SK-N-MC (cell line): ENCODE measurements around the gene TAS1R3.
"Not testable (repeated sequence)": the region's sequence is repeated elsewhere in the genome, so short reads cannot be mapped to it uniquely, and the experiment has no call there.

Experiments
- DNase-seq: peaks from one replicate; pipeline ENCODE4 v3.0.0-alpha.2; 2011; ENCODE audit warnings: low read depth, low spot score
- H3K27ac ChIP-seq: fragments of 200-600 bp; sonication (generic); 2 replicates; pipeline ENCODE4 v1.5.1; 2016; ENCODE audit warnings: mixed run types
- H3K36me3 ChIP-seq: fragments of 200-600 bp; sonication (generic); 2 replicates; pipeline ENCODE4 v1.6.1; 2017; ENCODE audit warnings: antibody characterized with exemption, low read length, mixed read lengths; ENCODE audit not compliant: insufficient read depth
- H3K4me3 ChIP-seq: fragments of 200-600 bp; sonication (generic); 2 replicates; pipeline ENCODE4 v1.5.1; 2016
- H3K9ac ChIP-seq: fragments of 200-600 bp; sonication (generic); 2 replicates; pipeline ENCODE4 v1.8.0; 2017; ENCODE audit warnings: mixed run types, mixed read lengths; ENCODE audit not compliant: insufficient read length
- H3K9me3 ChIP-seq: fragments of 200-600 bp; sonication (generic); 2 replicates; pipeline ENCODE4 v1.6.1; 2017; ENCODE audit warnings: low read depth, mild to moderate bottlenecking, antibody characterized with exemption, low read length, moderate library complexity, mixed read lengths
- EZH2 ChIP-seq: fragments of 200-600 bp; sonication (generic); IDR thresholded peaks from one replicate; pipeline ENCODE4 v1.6.1; 2017; ENCODE audit warnings: antibody characterized with exemption
- FOXP2 ChIP-seq: optimal IDR thresholded peaks from 2 replicates; pipeline ENCODE3; 2011; ENCODE audit warnings: mild to moderate bottlenecking, moderate library complexity; ENCODE audit not compliant: insufficient read depth; ENCODE audit errors: extremely low read length, control extremely low read depth
- POLR2AphosphoS5 ChIP-seq: IDR thresholded peaks from 2 replicates; pipeline ENCODE4 v1.6.1; 2012; ENCODE audit warnings: mild to moderate bottlenecking, low read depth, low read length, borderline replicate concordance

Gene TAS1R3

DNA sequence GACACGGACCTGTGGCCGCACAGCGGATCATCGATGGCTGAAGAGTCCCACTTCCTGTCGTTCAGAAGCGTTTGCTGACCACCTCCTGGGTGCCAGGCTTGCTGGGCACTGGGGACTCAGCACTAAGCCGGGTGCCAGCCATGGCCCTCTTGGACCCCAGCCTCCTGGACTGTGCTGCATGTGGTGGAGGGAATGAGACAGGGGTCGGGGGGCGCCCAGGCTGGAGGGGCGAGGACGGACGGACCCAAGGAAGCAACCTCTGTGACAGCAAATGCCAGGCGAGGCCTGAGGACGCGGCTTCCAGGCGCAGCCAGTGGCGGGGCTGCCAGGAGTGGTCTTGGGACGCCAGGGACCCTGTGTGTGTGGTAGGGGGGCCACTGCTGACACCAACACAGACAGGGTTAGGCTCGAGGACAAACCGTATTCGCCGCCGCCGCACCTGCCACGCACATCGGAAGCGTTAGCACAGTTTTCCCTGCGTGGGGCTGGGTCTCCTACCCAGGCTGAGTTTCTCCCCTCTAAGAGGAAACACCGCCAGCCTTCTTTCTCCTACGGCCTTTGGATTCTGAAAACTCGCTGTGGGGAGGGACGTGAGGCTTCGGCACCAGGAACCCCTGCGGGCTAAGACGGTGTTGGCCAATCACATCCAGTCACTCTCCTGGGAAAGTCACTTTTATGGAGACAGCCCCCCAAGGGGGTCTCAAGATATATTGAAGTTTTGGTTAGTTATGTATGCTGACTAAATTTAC, 30.3 kb downstream of the TAS1R3 start:
- Histone ChIP-seq H3K9me3 (no peaks in the 10 kb centered on the region), H3K4me3 (0 out of 2 replicates have a peak overlapping the region, but pooled peaks have one; percentile 24), H3K27ac (peak overlapping the region; percentile 68), H3K36me3 (no peaks in the 10 kb centered on the region), H3K9ac (peak overlapping the region; percentile 47)
- TF ChIP-seq POLR2AphosphoS5 (peak; percentile 36; the same call in 1 of the 2 replicates), EZH2 (no peak)
- no peak for DNase-seq

DNA sequence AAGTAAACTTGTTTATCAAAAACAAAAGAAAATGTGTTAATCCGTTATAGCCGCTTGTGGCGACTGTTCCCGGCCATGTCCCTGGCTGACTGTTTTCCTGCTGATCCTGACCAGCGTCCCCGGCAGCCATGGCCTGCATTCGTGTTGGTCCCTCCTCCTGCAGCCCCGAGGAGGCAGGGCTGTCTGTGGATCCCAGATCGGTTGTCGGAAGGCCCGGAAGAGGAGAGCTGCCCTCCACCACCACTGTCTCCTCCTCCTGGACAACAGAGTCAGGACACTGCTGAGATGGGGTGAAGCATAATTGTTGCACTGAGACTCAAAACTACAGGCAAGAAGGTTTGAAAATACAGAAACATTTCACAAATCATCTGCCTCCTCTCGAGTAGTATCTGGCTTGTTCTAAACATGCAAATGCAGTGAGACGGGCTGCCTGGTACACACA, 30.9 kb downstream of the TAS1R3 start:
- peak overlapping the region; percentile 68 for H3K27ac ChIP-seq
- H3K4me3 ChIP-seq = no peak overlapping the region

DNA sequence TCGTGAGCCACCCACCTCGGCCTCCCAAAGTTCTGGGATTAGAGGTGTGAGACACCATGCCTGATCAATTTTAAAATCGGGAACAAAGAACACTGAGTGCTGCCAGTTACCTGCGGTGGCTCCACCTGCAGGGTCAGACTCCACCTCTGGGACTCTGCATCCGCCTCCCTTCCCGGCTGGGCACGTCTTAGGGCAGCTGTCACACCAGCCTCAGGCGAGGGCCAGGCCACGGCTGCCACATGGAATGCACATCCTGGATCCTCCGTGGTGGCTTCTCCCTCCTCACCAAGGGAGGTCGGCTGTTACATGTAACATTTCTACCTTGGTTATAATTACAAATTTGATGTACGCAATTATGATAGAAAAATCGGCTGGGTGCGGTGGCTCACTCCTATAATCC, 33.2 kb downstream of the TAS1R3 start:
- Histone ChIP-seq H3K4me3 (no peak overlapping the region), H3K27ac (no peak overlapping the region), H3K9me3 (0 out of 2 replicates have a peak, but pooled peaks cover 3% of the 10 kb centered on the region), H3K9ac (no peak overlapping the region), H3K36me3 (no peaks in the 10 kb centered on the region)
- DNase-seq = no peak
- TF ChIP-seq FOXP2 (no peak), EZH2 (no peak), POLR2AphosphoS5 (no peak)

More for the DNA sequence above, 30.9 kb downstream of the TAS1R3 start:
- TF ChIP-seq FOXP2 (peak; percentile 28), EZH2 (no peak), POLR2AphosphoS5 (no peak)
- no peak for DNase-seq
- H3K9ac ChIP-seq = peak overlapping the region; percentile 47
- no peaks in the 10 kb centered on the region for H3K36me3 ChIP-seq
- H3K9me3 ChIP-seq = no peaks in the 10 kb centered on the region

DNA sequence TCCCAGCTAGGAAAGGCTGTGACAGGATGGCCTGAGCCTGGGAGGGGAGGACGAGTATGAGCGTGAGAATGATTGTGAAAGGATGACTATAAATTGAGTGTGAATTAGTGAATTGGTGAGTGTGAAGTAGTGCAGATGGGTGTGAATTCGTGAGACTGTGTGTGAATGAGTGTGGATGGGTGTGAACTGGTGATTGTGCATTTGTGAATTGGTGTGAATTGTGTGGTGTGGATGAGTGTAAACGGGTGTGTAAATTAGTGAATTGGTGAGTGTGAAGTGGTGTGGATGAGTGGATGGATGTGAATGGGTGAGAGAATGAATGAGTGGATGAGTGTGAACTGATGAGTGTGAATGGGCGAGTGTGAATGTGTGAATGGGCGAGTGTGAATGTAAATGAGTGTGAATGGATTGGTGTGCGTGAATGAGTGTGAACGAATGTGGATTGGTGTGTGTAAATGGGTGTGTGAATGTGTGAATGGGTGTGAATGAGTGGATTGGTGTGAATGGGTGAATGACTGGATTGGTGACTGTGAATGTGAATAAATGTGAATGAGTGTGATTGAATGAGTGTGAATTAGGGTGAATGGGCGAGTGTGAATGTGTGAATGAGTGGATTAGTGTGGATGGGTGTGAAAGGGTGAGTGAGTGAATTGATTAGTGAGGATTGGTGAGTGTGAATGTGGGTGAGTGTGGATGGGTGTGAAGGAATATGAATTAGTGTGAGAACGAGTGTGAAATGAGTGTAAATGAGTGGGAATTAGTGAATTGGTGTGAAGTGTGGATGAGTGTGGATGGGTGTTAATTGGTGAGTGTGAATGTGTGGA, 35.0 kb downstream of the TAS1R3 start:
- Histone ChIP-seq H3K36me3 (no peaks in the 10 kb centered on the region), H3K9ac (no peak overlapping the region), H3K27ac (no peak overlapping the region), H3K9me3 (0 out of 2 replicates have a peak, but pooled peaks cover 3% of the 10 kb centered on the region), H3K4me3 (no peak overlapping the region)
- DNase-seq = no peak
- no peak for TF ChIP-seq EZH2
- TF ChIP-seq POLR2AphosphoS5 = no peak
- no peak for TF ChIP-seq FOXP2

DNA sequence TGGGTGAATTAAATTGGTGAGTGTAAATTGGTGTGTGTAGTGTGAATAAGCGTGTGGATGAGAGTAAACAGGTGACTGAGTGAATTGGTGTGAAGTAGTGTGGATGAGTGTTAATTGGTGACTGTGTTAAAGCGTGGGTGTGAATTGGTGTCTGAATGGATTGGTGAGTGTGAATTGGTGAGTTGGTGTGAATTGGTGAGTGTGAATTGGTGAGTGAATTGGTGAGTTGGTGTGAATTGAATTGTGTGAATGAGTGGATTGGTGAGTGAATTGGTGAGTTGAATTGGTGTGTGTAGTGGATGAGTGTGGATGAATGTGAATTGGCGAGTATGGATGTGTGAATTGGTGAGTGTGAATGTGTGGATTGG, 35.6 kb downstream of the TAS1R3 start:
- H3K9me3 ChIP-seq = 0 out of 2 replicates have a peak, but pooled peaks cover 3% of the 10 kb centered on the region
- H3K4me3 ChIP-seq = no peak overlapping the region
- no peak for DNase-seq
- H3K9ac ChIP-seq = no peak overlapping the region
- no peaks in the 10 kb centered on the region for H3K36me3 ChIP-seq
- no peak overlapping the region for H3K27ac ChIP-seq
- no peak for TF ChIP-seq FOXP2
- TF ChIP-seq EZH2 = no peak
- TF ChIP-seq POLR2AphosphoS5 = no peak

DNA sequence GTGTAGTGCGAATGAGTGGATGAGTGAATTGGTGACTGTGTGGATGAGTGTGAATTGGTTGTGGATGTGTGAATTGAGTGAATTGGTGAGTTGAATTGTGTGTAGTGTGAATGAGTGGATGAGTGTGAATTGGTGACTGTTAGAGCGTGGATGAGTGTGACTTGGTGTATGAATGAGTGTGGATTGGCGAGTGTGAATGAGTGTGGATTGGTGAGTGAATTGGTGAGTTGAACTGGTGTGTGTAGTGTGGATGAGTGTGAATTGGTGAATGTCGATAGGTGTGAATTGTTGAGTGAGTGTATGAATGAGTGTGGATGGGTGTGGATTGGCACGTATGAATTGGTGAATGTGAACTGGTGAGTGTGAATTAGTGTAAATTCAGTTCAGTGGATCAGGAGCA, 36.2 kb downstream of the TAS1R3 start:
- Histone ChIP-seq H3K27ac (no peak overlapping the region), H3K36me3 (no peaks in the 10 kb centered on the region), H3K4me3 (no peak overlapping the region), H3K9me3 (0 out of 2 replicates have a peak, but pooled peaks cover 3% of the 10 kb centered on the region), H3K9ac (no peak overlapping the region)
- TF ChIP-seq POLR2AphosphoS5 = no peak
- DNase-seq = no peak

DNA sequence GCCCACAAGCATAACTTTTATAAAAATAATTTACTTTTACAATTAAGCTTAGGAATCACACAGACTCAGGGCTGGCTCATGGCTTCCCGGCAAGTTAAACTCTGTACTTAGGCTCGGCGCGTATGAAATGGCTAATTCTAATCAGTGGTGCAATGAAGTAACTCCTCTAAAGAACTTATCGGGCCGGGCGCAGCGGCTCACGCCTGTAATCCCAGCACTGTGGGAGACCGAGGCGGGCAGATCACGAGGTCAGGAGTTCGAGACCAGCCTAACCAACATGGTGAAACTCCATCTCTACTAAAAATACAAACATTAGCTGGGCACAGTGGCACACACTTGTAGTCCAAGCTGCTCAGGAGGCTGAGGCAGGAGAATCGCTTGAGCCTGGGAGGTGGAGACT, 39.0 kb downstream of the TAS1R3 start:
- H3K9ac ChIP-seq, H3K9me3 ChIP-seq, DNase-seq, H3K27ac ChIP-seq, H3K36me3 ChIP-seq, H3K4me3 ChIP-seq: not testable (repeated sequence)

DNA sequence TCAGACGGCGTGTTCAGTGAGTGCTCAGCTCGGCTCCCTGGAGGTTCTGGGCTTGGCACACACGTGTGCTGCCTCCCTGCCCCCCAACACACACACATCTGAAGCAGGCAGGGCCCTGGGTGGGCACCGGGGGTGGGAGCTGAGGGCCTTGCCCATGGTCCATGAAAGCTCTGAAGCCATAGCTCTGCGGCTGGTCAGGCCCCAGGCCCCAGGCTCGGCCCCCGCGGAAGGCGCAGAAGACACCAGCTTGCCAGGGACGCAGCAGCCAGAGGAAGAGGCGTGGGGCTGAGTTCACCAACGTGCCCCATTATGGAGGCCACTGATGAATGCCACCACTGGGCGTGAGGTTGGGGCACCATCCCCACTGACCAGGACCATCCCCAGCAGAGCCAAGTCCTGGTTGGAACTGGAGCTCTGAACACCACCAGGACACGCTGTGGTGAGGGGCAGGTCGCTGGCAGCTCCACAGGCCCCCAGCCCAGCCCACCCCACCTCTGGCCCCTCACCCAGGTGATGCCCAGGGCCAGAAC, 39.8 kb downstream of the TAS1R3 start:
- DNase-seq = no peak
- Histone ChIP-seq H3K4me3 (no peak overlapping the region), H3K9ac (no peak overlapping the region), H3K9me3 (0 out of 2 replicates have a peak, but pooled peaks cover 3% of the 10 kb centered on the region), H3K27ac (no peak overlapping the region), H3K36me3 (no peaks in the 10 kb centered on the region; the same call in 1 of the 2 replicates)
- TF ChIP-seq EZH2 = no peak
- no peak for TF ChIP-seq POLR2AphosphoS5
- TF ChIP-seq FOXP2 = no peak
